Measurements from ENCODE around the gene CYTH2.

CYTH2 gene

GRCh38 chr19:48465215-48465614, 4.0 kb upstream of the CYTH2 start:
- H3K4me3 ChIP-seq, result no peak overlapping the region
- H3K27ac ChIP-seq, result no peak overlapping the region
- peaks cover 20% of the 10 kb centered on the region for H3K36me3 ChIP-seq
- H3K27me3 ChIP-seq, result no peaks in the 10 kb centered on the region
- H3K9me3 ChIP-seq, result no peaks in the 10 kb centered on the region
- H3K4me1 ChIP-seq, result peaks cover 11% of the 10 kb centered on the region
- no peak for TF ChIP-seq Cebpa-rat (IDR thresholded peaks at IDR 0.05)
- no peak overlapping the region for H3K4me2 ChIP-seq
- no peak overlapping the region for H3K9ac ChIP-seq
- peaks cover 9% of the 10 kb centered on the region for H4K20me1 ChIP-seq

DNA sequence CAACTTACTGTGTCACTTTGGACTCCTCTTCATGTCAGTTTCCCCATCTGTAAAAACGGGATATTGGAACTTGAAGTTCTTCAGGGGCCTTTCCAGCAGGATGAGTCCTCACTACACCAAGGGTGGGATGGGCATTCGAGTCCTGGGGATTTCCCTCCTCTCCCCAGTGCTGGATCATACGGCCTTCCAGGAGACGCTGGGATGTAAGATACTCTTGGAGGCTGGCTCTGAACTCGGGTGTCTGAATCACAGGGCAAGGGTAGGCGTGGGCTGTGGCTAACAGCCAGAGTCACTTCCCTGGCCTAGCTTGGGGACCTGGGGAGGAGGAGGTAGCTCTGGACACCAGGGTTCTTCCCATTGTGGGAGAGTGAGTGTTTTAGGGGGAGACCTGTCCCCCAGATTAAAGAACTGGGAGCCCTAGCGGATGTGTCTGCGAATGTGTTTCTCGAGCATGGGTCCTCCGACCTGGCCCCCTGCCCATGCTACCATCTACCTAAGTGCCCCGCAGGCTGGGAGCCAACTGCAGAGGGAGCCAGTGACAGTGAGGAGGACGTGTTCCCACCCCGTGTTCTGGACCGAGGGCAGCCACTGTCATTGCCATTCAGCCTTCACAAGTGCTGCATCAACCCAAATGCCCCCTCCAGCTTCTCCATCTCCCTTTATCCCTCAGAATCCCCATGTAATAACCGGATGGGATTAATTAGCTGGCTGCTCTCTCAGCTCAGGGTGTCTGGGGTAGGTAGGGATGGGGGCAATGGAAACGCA, 2.4 kb upstream of the CYTH2 start:
- Histone ChIP-seq H3K4me2 (no peak overlapping the region), H3K4me3 (no peak overlapping the region), H3K4me1 (peaks cover 18% of the 10 kb centered on the region), H3K9ac (no peak overlapping the region), H3K27ac (no peak overlapping the region), H4K20me1 (peaks cover 25% of the 10 kb centered on the region), H3K9me3 (no peaks in the 10 kb centered on the region), H3K27me3 (no peaks in the 10 kb centered on the region), H3K36me3 (peaks cover 30% of the 10 kb centered on the region)
- TF ChIP-seq Cebpa-rat (IDR thresholded peaks at IDR 0.05), result no peak

- no peaks in the 10 kb centered on the region for H3K9me3 ChIP-seq
- H3K9ac ChIP-seq, result peak overlapping the region; percentile 94
- TF ChIP-seq Cebpa-rat (IDR thresholded peaks at IDR 0.05), result no peak
- peak overlapping the region; percentile 79 for H3K4me2 ChIP-seq
- H3K27ac ChIP-seq, result peak overlapping the region; percentile 94
- peak overlapping the region; percentile 85 for H3K4me3 ChIP-seq
- peaks cover 43% of the 10 kb centered on the region for H4K20me1 ChIP-seq
- no peaks in the 10 kb centered on the region for H3K27me3 ChIP-seq
- H3K36me3 ChIP-seq, result peaks cover 37% of the 10 kb centered on the region
- peaks cover 18% of the 10 kb centered on the region for H3K4me1 ChIP-seq
Observed at GRCh38 chr19:48468772-48469288, 339 bp upstream of the CYTH2 start.

- peaks cover 56% of the 10 kb centered on the region for H4K20me1 ChIP-seq
- peaks cover 50% of the 10 kb centered on the region for H3K36me3 ChIP-seq
- H3K4me2 ChIP-seq, result peak overlapping the region; percentile 95
- H3K27me3 ChIP-seq, result no peaks in the 10 kb centered on the region
- H3K9me3 ChIP-seq, result no peaks in the 10 kb centered on the region
- no peak for TF ChIP-seq Cebpa-rat (IDR thresholded peaks at IDR 0.05)
- peaks cover 22% of the 10 kb centered on the region for H3K4me1 ChIP-seq
- peak overlapping the region; percentile 94 for H3K27ac ChIP-seq
- H3K9ac ChIP-seq, result peak overlapping the region; percentile 94
- H3K4me3 ChIP-seq, result peak overlapping the region; percentile 85
Observed at GRCh38 chr19:48469934-48470680, 938 bp downstream of the CYTH2 start.

GRCh38 chr19:48470856-48471255, 1.7 kb downstream of the CYTH2 start:
- TF ChIP-seq Cebpa-rat (IDR thresholded peaks at IDR 0.05), result no peak
- no peak overlapping the region for H3K27ac ChIP-seq
- no peaks in the 10 kb centered on the region for H3K9me3 ChIP-seq
- no peak overlapping the region for H3K4me3 ChIP-seq
- H3K36me3 ChIP-seq, result peaks cover 57% of the 10 kb centered on the region
- H3K4me1 ChIP-seq, result peaks cover 30% of the 10 kb centered on the region
- no peaks in the 10 kb centered on the region for H3K27me3 ChIP-seq
- peaks cover 60% of the 10 kb centered on the region for H4K20me1 ChIP-seq
- peak overlapping the region; percentile 95; the same call in 1 of the 2 replicates for H3K4me2 ChIP-seq
- H3K9ac ChIP-seq, result 0 out of 2 replicates have a peak overlapping the region, but pooled peaks have one; percentile 94

GRCh38 chr19:48471836-48472235, 2.7 kb downstream of the CYTH2 start:
- peaks cover 60% of the 10 kb centered on the region for H4K20me1 ChIP-seq

GRCh38 chr19:48473161-48473966, 4.2 kb downstream of the CYTH2 start:
- Histone ChIP-seq H3K27me3 (no peaks in the 10 kb centered on the region), H3K4me3 (no peak overlapping the region), H4K20me1 (peaks cover 60% of the 10 kb centered on the region), H3K9ac (no peak overlapping the region), H3K27ac (no peak overlapping the region), H3K4me2 (no peak overlapping the region), H3K9me3 (no peaks in the 10 kb centered on the region), H3K4me1 (peaks cover 29% of the 10 kb centered on the region), H3K36me3 (peaks cover 82% of the 10 kb centered on the region)
- TF ChIP-seq Cebpa-rat (IDR thresholded peaks at IDR 0.05), result no peak

More at GRCh38 chr19:48471836-48472235, 2.7 kb downstream of the CYTH2 start:
- 0 out of 2 replicates have a peak overlapping the region, but pooled peaks have one; percentile 6 for H3K9ac ChIP-seq
- no peaks in the 10 kb centered on the region for H3K9me3 ChIP-seq
- H3K27me3 ChIP-seq, result no peaks in the 10 kb centered on the region
- no peak overlapping the region for H3K27ac ChIP-seq
- peaks cover 34% of the 10 kb centered on the region for H3K4me1 ChIP-seq
- H3K36me3 ChIP-seq, result peaks cover 67% of the 10 kb centered on the region
- H3K4me2 ChIP-seq, result no peak overlapping the region
- TF ChIP-seq Cebpa-rat (IDR thresholded peaks at IDR 0.05), result no peak
- no peak overlapping the region for H3K4me3 ChIP-seq

DNA sequence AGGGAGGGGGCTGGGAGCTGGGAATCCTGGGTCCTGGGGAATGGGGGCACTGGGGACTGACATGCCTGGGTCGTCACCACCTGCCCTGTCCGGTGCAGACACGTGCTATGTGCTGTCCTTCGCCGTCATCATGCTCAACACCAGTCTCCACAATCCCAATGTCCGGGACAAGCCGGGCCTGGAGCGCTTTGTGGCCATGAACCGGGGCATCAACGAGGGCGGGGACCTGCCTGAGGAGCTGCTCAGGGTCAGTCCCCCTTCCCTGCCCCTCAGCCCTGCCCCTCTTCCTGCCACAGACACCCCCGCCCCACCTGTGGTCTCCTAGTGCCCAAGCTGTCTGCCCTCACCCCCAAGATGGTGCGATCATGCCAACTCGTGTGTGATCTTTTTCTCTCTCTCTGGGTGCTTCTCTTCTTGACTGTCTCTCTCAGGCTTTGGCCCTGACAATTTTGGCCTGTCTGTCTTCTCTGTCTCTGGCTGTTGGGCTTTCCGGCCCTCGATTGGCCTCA, 5.0 kb downstream of the CYTH2 start:
- Histone ChIP-seq H3K4me3 (no peak overlapping the region), H3K9ac (no peak overlapping the region), H3K36me3 (peaks cover 90% of the 10 kb centered on the region), H3K27ac (no peak overlapping the region), H3K4me1 (peaks cover 27% of the 10 kb centered on the region), H3K9me3 (no peaks in the 10 kb centered on the region), H4K20me1 (peaks cover 61% of the 10 kb centered on the region), H3K27me3 (no peaks in the 10 kb centered on the region), H3K4me2 (no peak overlapping the region)
- TF ChIP-seq Cebpa-rat (IDR thresholded peaks at IDR 0.05), result no peak

All from BLaER1 (cell line).